A673 (cell line): ENCODE results near the gene GABPA. TPM values are rescaled to one million over a fixed set of nuclear protein-coding genes. Genes with fewer than 3 reads are reported as not detected.

Experiments
- BruUV-seq: library from RNA; stranded (reverse); fragments of 400-500 nt; replicated peaks from 2 replicates; lab custom pipeline; 2021; lab: Mats Ljungman, UMichigan
- CTCF ChIA-PET: fragments of 300-600 bp; sonication (Branson Sonifier 250); formaldehyde crosslinking; loops from one replicate; lab custom pipeline; 2022; ENCODE audit warnings: antibody characterized with exemption; lab: Charles Lee
- POLR2A ChIA-PET: fragments of 300-600 bp; sonication (Branson Sonifier 250); formaldehyde crosslinking; loops from one replicate; lab custom pipeline; 2022; ENCODE audit warnings: antibody characterized with exemption; ENCODE audit not compliant: low non-redundant PET; lab: Charles Lee
- DNase-seq: peaks from one replicate; pipeline ENCODE4 v3.0.0-alpha.2; 2015; ENCODE audit warnings: low spot score
- H3K27ac ChIP-seq: fragments of 200-600 bp; sonication (generic); 2 replicates; pipeline ENCODE4 v1.5.1; 2016; ENCODE audit warnings: mixed run types, low read depth, mild to moderate bottlenecking, mixed read lengths, antibody characterized with exemption, low read length; ENCODE audit not compliant: poor library complexity, severe bottlenecking
- H3K27me3 ChIP-seq: fragments of 200-600 bp; sonication (generic); replicated peaks from 2 replicates; pipeline ENCODE4 v1.6.1; 2017; ENCODE audit warnings: mixed run types, low read depth, mild to moderate bottlenecking, mixed read lengths, antibody characterized with exemption, low read length; ENCODE audit not compliant: insufficient read depth, poor library complexity
- H3K36me3 ChIP-seq: fragments of 200-600 bp; sonication (generic); 2 replicates; pipeline ENCODE4 v1.6.1; 2016; ENCODE audit warnings: mixed run types, mild to moderate bottlenecking, mixed read lengths, antibody characterized with exemption, low read length; ENCODE audit not compliant: insufficient read depth, poor library complexity, severe bottlenecking
- H3K4me1 ChIP-seq: fragments of 200-600 bp; sonication (generic); 2 replicates; pipeline ENCODE4 v1.6.1; 2017; ENCODE audit warnings: mixed run types, mild to moderate bottlenecking, mixed read lengths, antibody characterized with exemption, low read length; ENCODE audit not compliant: insufficient read depth, poor library complexity, severe bottlenecking
- H3K4me3 ChIP-seq: fragments of 200-600 bp; sonication (generic); 2 replicates; pipeline ENCODE4 v1.5.1; 2016; ENCODE audit warnings: low read depth, mixed run types, mild to moderate bottlenecking, mixed read lengths, low read length; ENCODE audit not compliant: poor library complexity, severe bottlenecking
- H3K9me3 ChIP-seq: fragments of 200-600 bp; sonication (generic); 2 replicates; pipeline ENCODE4 v1.6.1; 2016; ENCODE audit warnings: mixed run types, low read depth, mild to moderate bottlenecking, mixed read lengths, antibody characterized with exemption, low read length; ENCODE audit not compliant: poor library complexity, severe bottlenecking
- CTCF ChIP-seq: fragments of 300-800, 200-600 bp; sonication (generic); conservative IDR thresholded peaks from 2 replicates; pipeline ENCODE4 v1.5.1; 2017; ENCODE audit warnings: low read depth, mild to moderate bottlenecking, antibody characterized with exemption, low read length, moderate library complexity, mixed read lengths
- EZH2 ChIP-seq: fragments of 200-600 bp; sonication (generic); IDR thresholded peaks from 2 replicates; pipeline ENCODE4 v1.6.1; 2017; ENCODE audit warnings: borderline replicate concordance, low read depth, mild to moderate bottlenecking, mixed read lengths, antibody characterized with exemption, low read length; ENCODE audit not compliant: poor library complexity, severe bottlenecking
- intact Hi-C: fragments of 100-400 bp; cut with micrococcal nuclease; formaldehyde crosslinking; loops from one replicate; pipeline ENCODE4 v1.10.0; 2022; ENCODE audit not compliant: unreplicated experiment
- total RNA-seq: library from RNA; stranded (reverse); gene quantifications from 2 replicates; pipeline ENCODE4 v1.2.3, GENCODE V29; 2021

GABPA gene
- total RNA-seq, 1 experiment from 2014 or later: 26.2 TPM

GRCh38 chr21:25701529-25701928, 33.2 kb upstream of the GABPA start:
- no peak overlapping the region for H3K4me3 ChIP-seq
- intact Hi-C loops: no loop called here
- BruUV-seq: no TSS peak
- H3K9me3 ChIP-seq: no peaks in the 10 kb centered on the region
- no peak for TF ChIP-seq EZH2
- no peak for TF ChIP-seq CTCF
- POLR2A ChIA-PET: no interaction called here
- H3K27me3 ChIP-seq: no peaks in the 10 kb centered on the region
- H3K27ac ChIP-seq: no peak overlapping the region
- no peaks in the 10 kb centered on the region for H3K36me3 ChIP-seq
- DNase-seq: no peak
- H3K4me1 ChIP-seq: no peaks in the 10 kb centered on the region
- CTCF ChIA-PET: interaction anchor here (0.6 kb wide), 1 partner anchor 60 kb away, joined by 19 read pairs; no protein-coding TSS in a partner anchor

GRCh38 chr21:25708467-25709065, 26.2 kb upstream of the GABPA start:
- Histone ChIP-seq H3K4me1 (peaks cover 6% of the 10 kb centered on the region), H3K9me3 (no peaks in the 10 kb centered on the region), H3K36me3 (no peaks in the 10 kb centered on the region), H3K27ac (no peak overlapping the region), H3K4me3 (no peak overlapping the region), H3K27me3 (no peaks in the 10 kb centered on the region)
- ChIA-PET CTCF (interaction anchor here (0.6 to 1.2 kb wide), 3 partner anchors 28 to 70 kb away, joined by 3 read pairs; partner anchors contain the start of gene JAM2), POLR2A (no interaction called here)
- peak; percentile 56 for DNase-seq
- BruUV-seq: no TSS peak
- no peak for TF ChIP-seq EZH2
- peak; percentile 84 for TF ChIP-seq CTCF
- intact Hi-C loops: loop anchor here (1.0 kb wide), 1 partner anchor 100 kb away; no protein-coding TSS in a partner anchor

- no TSS peak for BruUV-seq
- Histone ChIP-seq H3K36me3 (no peaks in the 10 kb centered on the region), H3K4me1 (peaks cover 6% of the 10 kb centered on the region), H3K4me3 (no peak overlapping the region), H3K9me3 (no peaks in the 10 kb centered on the region), H3K27me3 (no peaks in the 10 kb centered on the region), H3K27ac (no peak overlapping the region)
- ChIA-PET CTCF (no interaction called here), POLR2A (no interaction called here)
- intact Hi-C loops: no loop called here
- TF ChIP-seq EZH2 (no peak), CTCF (no peak)
- peak; percentile 52 for DNase-seq
Measured at GRCh38 chr21:25709684-25710265, 25.0 kb upstream of the GABPA start.
